ENCODE measurements around the gene OCRL.

- TF ChIP-seq POLR2A (IDR thresholded peaks at IDR 0.05; ENCODE audit: low read depth, low read length) (no peak), TAF1 (IDR thresholded peaks at IDR 0.05; ENCODE audit: low read depth, low read length) (no peak), PAX5 (IDR thresholded peaks at IDR 0.05; ENCODE audit: insufficient read depth, low read length, severe bottlenecking) (no peak), POLR2AphosphoS5 (IDR thresholded peaks at IDR 0.05; ENCODE audit: low read depth, low read length) (no peak)
Observed at GRCh38 chrX:129613596-129613995, 73.5 kb downstream of the OCRL start.

Measured in GM12891 (cell line).